HL-60 (cell line): ENCODE data around the gene MTPN.

Experiments
- CTCF ChIP-seq: IDR thresholded peaks from one replicate; pipeline ENCODE4 v1.5.1; 2011; ENCODE audit warnings: low read length, control low read depth, inconsistent platforms; ENCODE audit not compliant: insufficient read depth
- GABPA ChIP-seq: IDR thresholded peaks from 2 replicates; pipeline ENCODE4 v1.6.1; 2012; ENCODE audit warnings: low read depth
- POLR2AphosphoS5 ChIP-seq: IDR thresholded peaks from 2 replicates; pipeline ENCODE4 v1.6.1; 2012; ENCODE audit warnings: low read depth
- REST ChIP-seq: IDR thresholded peaks from 2 replicates; pipeline ENCODE4 v1.6.1; 2012; ENCODE audit warnings: low read depth; ENCODE audit not compliant: insufficient replicate concordance
- SPI1 ChIP-seq: IDR thresholded peaks from 2 replicates; pipeline ENCODE4 v1.6.1; 2012; ENCODE audit warnings: low read depth, mild to moderate bottlenecking, borderline replicate concordance

GRCh38 chr7:135877805-135878204, 99.4 kb downstream of the MTPN start:
- TF ChIP-seq CTCF: no peak
- TF ChIP-seq POLR2AphosphoS5: no peak
- TF ChIP-seq GABPA: no peak
- no peak for TF ChIP-seq REST
- TF ChIP-seq SPI1: no peak
